ENCODE measurements around the gene ABCC5.
"Not testable (repeated sequence)": the region's sequence is repeated elsewhere in the genome, so short reads cannot be mapped to it uniquely, and the experiment has no call there.

ABCC5 gene

GRCh38 chr3:184037816-184038215 is 20.1 kb upstream of the ABCC5 start:
- Mint-ChIP-seq H3K36me3 (ENCODE audit: low read depth) (no peaks in the 10 kb centered on the region), H3K9me3 (no peaks in the 10 kb centered on the region), H3K27me3 (ENCODE audit: low read depth) (no peaks in the 10 kb centered on the region), H3K27ac (no peak overlapping the region), H3K4me3 (no peak overlapping the region), H3K4me1 (no peaks in the 10 kb centered on the region)
- TF ChIP-seq CTCF (IDR thresholded peaks at IDR 0.05; ENCODE audit: unreplicated experiment in 3 of 3): no peak

GRCh38 chr3:184031187-184031792 is 13.6 kb upstream of the ABCC5 start, which contains the start of gene HTR3D:
HTR3D (plus strand) TSS chr3:184031742; CDS start chr3:184031742, 0 bp downstream.
- TF ChIP-seq CTCF (IDR thresholded peaks at IDR 0.05; ENCODE audit: unreplicated experiment in 3 of 3): no peak
- H3K9me3 Mint-ChIP-seq: no peaks in the 10 kb centered on the region
- H3K27me3 Mint-ChIP-seq (ENCODE audit: low read depth): peaks cover 5% of the 10 kb centered on the region
- H3K36me3 Mint-ChIP-seq (ENCODE audit: low read depth): no peaks in the 10 kb centered on the region
- no peak within 1 kb of the TSS for H3K27ac Mint-ChIP-seq
- H3K4me1 Mint-ChIP-seq: no peaks in the 10 kb centered on the region
- no peak within 1 kb of the TSS for H3K4me3 Mint-ChIP-seq

- no peaks in the 10 kb centered on the region for H3K9me3 Mint-ChIP-seq
- no peaks in the 10 kb centered on the region for H3K4me1 Mint-ChIP-seq
- H3K27me3 Mint-ChIP-seq (ENCODE audit: low read depth): peaks cover 7% of the 10 kb centered on the region
- H3K36me3 Mint-ChIP-seq (ENCODE audit: low read depth): no peaks in the 10 kb centered on the region
- H3K27ac Mint-ChIP-seq: no peak overlapping the region
- no peak for TF ChIP-seq CTCF (IDR thresholded peaks at IDR 0.05; ENCODE audit: unreplicated experiment in 3 of 3)
- H3K4me3 Mint-ChIP-seq: no peak overlapping the region
These were observed 12.9 kb upstream of the ABCC5 start for GRCh38 chr3:184030536-184030935.

- H3K36me3 Mint-ChIP-seq (ENCODE audit: low read depth): no peaks in the 10 kb centered on the region
These were observed 11.8 kb upstream of the ABCC5 start for GRCh38 chr3:184029443-184029842.

GRCh38 chr3:184028275-184028890 is 10.7 kb upstream of the ABCC5 start:
- not testable (repeated sequence) for H3K27me3 Mint-ChIP-seq (ENCODE audit: low read depth); H3K27ac Mint-ChIP-seq; H3K36me3 Mint-ChIP-seq (ENCODE audit: low read depth); H3K4me1 Mint-ChIP-seq; H3K4me3 Mint-ChIP-seq; H3K9me3 Mint-ChIP-seq

More at GRCh38 chr3:184029443-184029842, 11.8 kb upstream of the ABCC5 start:
- H3K27me3 Mint-ChIP-seq (ENCODE audit: low read depth): peaks cover 7% of the 10 kb centered on the region
- no peak for TF ChIP-seq CTCF (IDR thresholded peaks at IDR 0.05; ENCODE audit: unreplicated experiment in 3 of 3)
- H3K4me1 Mint-ChIP-seq: no peaks in the 10 kb centered on the region
- H3K9me3 Mint-ChIP-seq: no peaks in the 10 kb centered on the region
- no peak overlapping the region for H3K27ac Mint-ChIP-seq
- H3K4me3 Mint-ChIP-seq: no peak overlapping the region

- H3K27me3 Mint-ChIP-seq (ENCODE audit: low read depth); H3K9me3 Mint-ChIP-seq; H3K36me3 Mint-ChIP-seq (ENCODE audit: low read depth); H3K4me1 Mint-ChIP-seq; H3K27ac Mint-ChIP-seq; H3K4me3 Mint-ChIP-seq: not testable (repeated sequence)
These were observed 7.6 kb upstream of the ABCC5 start for GRCh38 chr3:184025256-184025655.

GRCh38 chr3:184022323-184022722 is 4.6 kb upstream of the ABCC5 start:
- Mint-ChIP-seq H3K9me3 (no peaks in the 10 kb centered on the region), H3K36me3 (ENCODE audit: low read depth) (no peaks in the 10 kb centered on the region)
- TF ChIP-seq CTCF (IDR thresholded peaks at IDR 0.05; ENCODE audit: unreplicated experiment in 3 of 3): no peak

More at GRCh38 chr3:184022323-184022722, 4.6 kb upstream of the ABCC5 start:
- Mint-ChIP-seq H3K4me3 (no peak overlapping the region), H3K27me3 (ENCODE audit: low read depth) (peaks cover 11% of the 10 kb centered on the region), H3K27ac (no peak overlapping the region), H3K4me1 (peaks cover 11% of the 10 kb centered on the region)
